Measurements from ENCODE around the gene C1QTNF9. TPM values are rescaled to one million over a fixed set of nuclear protein-coding genes. Genes with fewer than 3 reads are reported as not detected.

Gene C1QTNF9
- total RNA-seq, 1 donor = not detected

DNA sequence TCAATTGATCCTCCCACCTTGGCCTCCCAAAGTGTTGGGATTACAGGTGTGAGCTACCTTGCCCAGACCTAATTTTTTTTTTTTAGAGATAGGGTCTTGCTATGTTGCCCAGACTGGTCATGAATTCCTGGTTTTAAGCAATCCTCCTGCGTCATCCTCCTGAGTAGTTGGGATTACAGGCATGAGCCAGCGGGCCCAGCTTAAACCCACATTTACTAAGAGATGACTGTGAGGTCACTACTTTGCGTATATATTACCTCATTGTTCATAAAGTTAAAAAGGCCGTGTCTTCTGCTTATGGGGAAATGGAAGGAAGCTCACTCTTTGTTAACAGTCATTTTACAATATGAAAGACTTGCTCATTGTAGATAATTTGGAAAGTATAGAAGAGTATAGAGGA is 39.6 kb upstream of the C1QTNF9 start:
- H3K4me3 ChIP-seq (ENCODE audit: low read depth, low read length) = no peak overlapping the region
- DNase-seq (ENCODE audit: low read depth) = peak; percentile 78
- TF ChIP-seq, protein P1, sequence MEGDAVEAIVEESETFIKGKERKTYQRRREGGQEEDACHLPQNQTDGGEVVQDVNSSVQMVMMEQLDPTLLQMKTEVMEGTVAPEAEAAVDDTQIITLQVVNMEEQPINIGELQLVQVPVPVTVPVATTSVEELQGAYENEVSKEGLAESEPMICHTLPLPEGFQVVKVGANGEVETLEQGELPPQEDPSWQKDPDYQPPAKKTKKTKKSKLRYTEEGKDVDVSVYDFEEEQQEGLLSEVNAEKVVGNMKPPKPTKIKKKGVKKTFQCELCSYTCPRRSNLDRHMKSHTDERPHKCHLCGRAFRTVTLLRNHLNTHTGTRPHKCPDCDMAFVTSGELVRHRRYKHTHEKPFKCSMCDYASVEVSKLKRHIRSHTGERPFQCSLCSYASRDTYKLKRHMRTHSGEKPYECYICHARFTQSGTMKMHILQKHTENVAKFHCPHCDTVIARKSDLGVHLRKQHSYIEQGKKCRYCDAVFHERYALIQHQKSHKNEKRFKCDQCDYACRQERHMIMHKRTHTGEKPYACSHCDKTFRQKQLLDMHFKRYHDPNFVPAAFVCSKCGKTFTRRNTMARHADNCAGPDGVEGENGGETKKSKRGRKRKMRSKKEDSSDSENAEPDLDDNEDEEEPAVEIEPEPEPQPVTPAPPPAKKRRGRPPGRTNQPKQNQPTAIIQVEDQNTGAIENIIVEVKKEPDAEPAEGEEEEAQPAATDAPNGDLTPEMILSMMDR (IDR thresholded peaks at IDR 0.05; ENCODE audit: insufficient read depth, low read depth, low read length) = no peak

- H3K4me3 ChIP-seq (ENCODE audit: low read depth, low read length) = peak overlapping the region; percentile 44
- DNase-seq (ENCODE audit: low read depth) = peak; percentile 64
These were observed 38.7 kb upstream of the C1QTNF9 start for GRCh38 chr13:24270639-24271141.

GRCh38 chr13:24271231-24271600 is 38.2 kb upstream of the C1QTNF9 start:
- TF ChIP-seq, protein P1 (IDR thresholded peaks at IDR 0.05; ENCODE audit: insufficient read depth, low read depth, low read length) = no peak
- DNase-seq (ENCODE audit: low read depth) = no peak
- peak overlapping the region; percentile 50 for H3K4me3 ChIP-seq (ENCODE audit: low read depth, low read length)

More at GRCh38 chr13:24270639-24271141, 38.7 kb upstream of the C1QTNF9 start:
- TF ChIP-seq, protein P1 (IDR thresholded peaks at IDR 0.05; ENCODE audit: insufficient read depth, low read depth, low read length) = no peak

DNA sequence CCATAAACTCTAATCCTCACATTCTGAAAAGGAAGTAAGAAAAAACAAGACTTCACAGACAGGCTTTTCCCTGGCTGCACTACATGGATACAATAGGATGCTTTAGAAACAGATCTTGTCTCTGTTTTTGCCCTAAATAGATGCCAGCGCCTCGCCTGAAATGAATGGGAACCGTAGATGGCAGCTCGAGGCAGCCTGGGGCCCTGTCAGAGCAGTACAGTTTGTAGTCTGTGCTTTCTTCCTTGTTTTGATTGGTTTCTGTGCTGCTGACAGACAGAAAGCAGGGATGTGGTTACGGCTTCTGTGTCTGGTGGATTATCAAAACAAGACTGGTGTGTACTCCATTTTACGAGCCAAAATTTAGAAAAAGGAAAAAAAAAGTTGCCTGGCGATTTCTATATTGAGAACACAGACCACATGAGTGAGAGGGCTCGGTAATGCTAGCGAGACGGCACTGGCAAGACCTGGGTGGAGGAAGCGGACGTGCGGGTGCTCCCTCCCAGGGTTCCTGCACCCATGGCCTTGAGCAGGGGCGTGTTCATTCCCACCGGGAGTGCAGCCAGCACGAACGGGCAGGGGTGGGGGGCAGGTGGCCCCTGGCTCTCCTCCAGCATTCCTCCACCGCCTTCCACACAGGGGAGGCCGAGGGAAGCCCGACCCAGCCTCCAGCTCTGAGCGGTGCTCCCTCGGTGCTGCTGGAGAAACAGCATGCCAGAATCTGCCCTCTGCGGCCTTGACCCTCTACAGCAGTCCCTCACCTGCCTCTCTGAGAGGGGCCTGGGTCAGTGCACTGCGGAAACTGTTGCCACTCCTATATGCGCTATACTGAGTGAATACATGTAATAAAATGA is 37.6 kb upstream of the C1QTNF9 start:
- peak overlapping the region; percentile 50 for H3K4me3 ChIP-seq (ENCODE audit: low read depth, low read length)
- TF ChIP-seq, protein P1 (IDR thresholded peaks at IDR 0.05; ENCODE audit: insufficient read depth, low read depth, low read length) = no peak
- peak; percentile 97 for DNase-seq (ENCODE audit: low read depth)

DNA sequence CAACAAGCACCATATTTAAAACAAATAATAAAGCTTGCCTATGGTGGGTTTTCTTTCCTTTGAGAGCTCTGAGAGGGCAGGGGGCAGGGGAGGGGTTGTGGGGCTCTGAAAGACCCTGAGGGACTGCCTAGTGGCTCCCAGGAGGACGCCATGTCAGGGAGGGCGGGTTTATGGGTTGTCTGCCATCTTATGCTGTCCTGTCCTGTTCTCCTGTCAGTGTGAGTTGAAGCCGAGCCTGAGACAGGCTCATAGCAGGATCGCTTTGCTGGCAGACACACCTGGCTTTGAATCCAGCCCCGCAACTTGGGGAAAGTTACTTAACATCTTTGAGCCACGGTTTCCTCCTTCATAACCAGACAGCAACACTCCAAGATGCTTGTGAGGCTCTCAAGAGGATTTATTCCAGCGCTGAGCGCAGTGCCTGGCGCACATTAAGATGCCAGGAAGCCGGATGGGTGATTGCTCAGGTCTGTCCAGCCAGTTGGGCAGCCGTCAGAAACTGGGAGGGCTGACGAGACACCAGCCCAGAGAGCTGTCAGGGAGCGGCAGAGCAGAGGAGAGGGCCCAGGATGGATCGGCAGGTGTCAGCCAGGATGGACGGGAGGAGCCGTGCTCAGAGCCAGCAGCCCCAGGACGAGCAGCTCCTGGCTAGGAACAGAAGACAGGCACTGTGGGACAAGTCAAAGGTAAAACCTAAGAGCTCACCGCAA is 36.8 kb upstream of the C1QTNF9 start:
- H3K4me3 ChIP-seq (ENCODE audit: low read depth, low read length) = peak overlapping the region; percentile 50
- peak; percentile 9 for DNase-seq (ENCODE audit: low read depth)
- TF ChIP-seq, protein P1 (IDR thresholded peaks at IDR 0.05; ENCODE audit: insufficient read depth, low read depth, low read length) = no peak

DNA sequence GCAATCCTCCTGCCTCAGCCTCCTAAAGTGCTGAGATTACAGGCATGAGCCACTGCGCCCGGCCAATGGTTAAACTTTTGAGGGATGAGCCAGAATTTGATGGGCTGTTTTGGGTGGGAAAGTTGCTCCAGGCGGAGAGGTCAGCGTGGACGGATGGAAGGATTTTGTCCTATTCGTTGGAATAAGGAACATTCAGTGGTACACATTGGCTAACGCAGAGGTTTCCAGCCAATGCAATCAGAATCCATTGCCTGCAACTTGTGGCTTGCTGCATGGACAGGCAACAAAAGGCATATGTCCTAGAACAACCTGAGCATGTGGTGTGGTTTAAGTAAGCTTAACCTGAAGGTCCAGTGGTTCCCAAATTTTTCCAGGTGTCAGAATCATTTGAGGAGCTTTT is 35.5 kb upstream of the C1QTNF9 start:
- no peak for DNase-seq (ENCODE audit: low read depth)
- no peak overlapping the region for H3K4me3 ChIP-seq (ENCODE audit: low read depth, low read length)
- TF ChIP-seq, protein P1 (IDR thresholded peaks at IDR 0.05; ENCODE audit: insufficient read depth, low read depth, low read length) = no peak

Data from fibroblast of villous mesenchyme (primary cell).